SK-N-SH treated with all-trans-retinoic acid at 6 μM for 48 hours (cell line): ENCODE measurements around the gene WDFY2.
A peak's percentile ranks its signal among the peaks of the same experiment; 100 is the strongest.

Source experiments
- ATAC-seq: fragments of 200-7000 bp; cut with Tn5 transposase; 3 replicates; pipeline ENCODE4 v1.9.1; 2020; ENCODE audit warnings: mild to moderate bottlenecking, moderate library complexity
- ARNTL ChIP-seq: fragments of 450-650 bp; formaldehyde crosslinking; IDR thresholded peaks from 2 replicates; pipeline ENCODE4 v1.5.0; 2020; ENCODE audit warnings: low read depth, mild to moderate bottlenecking, moderate library complexity, borderline replicate concordance
- BACH2 ChIP-seq: fragments of 250-450 bp; sonication (Bioruptor Pico); IDR thresholded peaks from 2 replicates; pipeline ENCODE4 v1.9.0; 2021; ENCODE audit warnings: mild to moderate bottlenecking, borderline replicate concordance
- CSDC2 ChIP-seq: fragments of 250-450 bp; sonication (Bioruptor Pico); IDR thresholded peaks from 2 replicates; pipeline ENCODE4 v1.5.0; 2020; ENCODE audit warnings: mild to moderate bottlenecking, moderate library complexity
- ESRRG ChIP-seq: fragments of 250-450 bp; sonication (Bioruptor Pico); IDR thresholded peaks from 2 replicates; pipeline ENCODE4 v1.6.1; 2021; ENCODE audit warnings: mild to moderate bottlenecking
- GLIS3 ChIP-seq: fragments of 250-450 bp; sonication (Bioruptor Pico); IDR thresholded peaks from 2 replicates; pipeline ENCODE4 v1.5.0; 2020; ENCODE audit warnings: mild to moderate bottlenecking, moderate library complexity
- ISL1 ChIP-seq: fragments of 250-450 bp; sonication (Bioruptor Pico); IDR thresholded peaks from 2 replicates; pipeline ENCODE4 v2.1.2; 2022; ENCODE audit warnings: mild to moderate bottlenecking, moderate library complexity
- OSR1 ChIP-seq: fragments of 250-450 bp; sonication (Bioruptor Pico); IDR thresholded peaks from 2 replicates; pipeline ENCODE4 v1.8.0; 2022; ENCODE audit warnings: moderate library complexity, mild to moderate bottlenecking, inconsistent platforms
- PATZ1 ChIP-seq: fragments of 250-450 bp; sonication (Bioruptor Pico); IDR thresholded peaks from 2 replicates; pipeline ENCODE4 v1.8.0; 2020; ENCODE audit warnings: mild to moderate bottlenecking, moderate library complexity, borderline replicate concordance
- PPARA ChIP-seq: fragments of 250-450 bp; sonication (Bioruptor Pico); IDR thresholded peaks from 2 replicates; pipeline ENCODE4 v1.5.0; 2020; ENCODE audit warnings: mild to moderate bottlenecking, borderline replicate concordance
- RARB ChIP-seq: fragments of 250-450 bp; sonication (Bioruptor Pico); IDR thresholded peaks from 2 replicates; pipeline ENCODE4 v1.8.0; 2021; ENCODE audit warnings: mild to moderate bottlenecking, moderate library complexity
- SNAI2 ChIP-seq: fragments of 250-450 bp; sonication (Bioruptor Pico); IDR thresholded peaks from 2 replicates; pipeline ENCODE4 v1.5.0; 2020; ENCODE audit warnings: mild to moderate bottlenecking, moderate library complexity
- TCF4 ChIP-seq: fragments of 250-450 bp; sonication (Bioruptor Pico); IDR thresholded peaks from 2 replicates; pipeline ENCODE4 v1.8.0; 2021; ENCODE audit warnings: mild to moderate bottlenecking, moderate library complexity, borderline replicate concordance
- TOX ChIP-seq: fragments of 250-450 bp; sonication (Bioruptor Pico); IDR thresholded peaks from 2 replicates; pipeline ENCODE4 v1.8.0; 2021; ENCODE audit warnings: mild to moderate bottlenecking, moderate library complexity, borderline replicate concordance
- ZC3H10 ChIP-seq: fragments of 250-450 bp; sonication (Bioruptor Pico); IDR thresholded peaks from 2 replicates; pipeline ENCODE4 v1.5.1; 2021; ENCODE audit warnings: mild to moderate bottlenecking, moderate library complexity
- ZFP3 ChIP-seq: fragments of 250-450 bp; sonication (Bioruptor Pico); IDR thresholded peaks from 2 replicates; pipeline ENCODE4 v1.5.0; 2020; ENCODE audit warnings: mild to moderate bottlenecking, moderate library complexity
- ZFP30 ChIP-seq: fragments of 450-650 bp; formaldehyde crosslinking; IDR thresholded peaks from 2 replicates; pipeline ENCODE4 v1.5.0; 2022; ENCODE audit warnings: mild to moderate bottlenecking, moderate library complexity
- ZNF565 ChIP-seq: fragments of 450-650 bp; formaldehyde crosslinking; conservative IDR thresholded peaks from 2 replicates; pipeline ENCODE4 v1.5.0; 2020; ENCODE audit warnings: low read depth, mild to moderate bottlenecking, moderate library complexity
- ZNF70 ChIP-seq: fragments of 450-650 bp; formaldehyde crosslinking; IDR thresholded peaks from 2 replicates; pipeline ENCODE4 v1.5.0; 2020; ENCODE audit warnings: mild to moderate bottlenecking, moderate library complexity
- ZNF8 ChIP-seq: fragments of 450-650 bp; formaldehyde crosslinking; IDR thresholded peaks from 2 replicates; pipeline ENCODE4 v1.5.0; 2020; ENCODE audit warnings: mild to moderate bottlenecking, moderate library complexity
- TF ChIP-seq, protein P1 (sequence below): fragments of 250-450 bp; sonication (Bioruptor Pico); IDR thresholded peaks from 2 replicates; pipeline ENCODE4 v1.5.1; 2021; ENCODE audit warnings: mild to moderate bottlenecking, moderate library complexity
- TF ChIP-seq, protein P2 (sequence below): fragments of 250-450 bp; sonication (Bioruptor Pico); IDR thresholded peaks from 2 replicates; pipeline ENCODE4 v1.8.0; 2021; ENCODE audit warnings: low read depth, mild to moderate bottlenecking, moderate library complexity, borderline replicate concordance
- TF ChIP-seq, protein P3 (sequence below): fragments of 250-450 bp; sonication (Bioruptor Pico); IDR thresholded peaks from 2 replicates; pipeline ENCODE4 v1.5.0; 2020; ENCODE audit warnings: mild to moderate bottlenecking, moderate library complexity
- TF ChIP-seq, protein P4 (sequence below): fragments of 250-450 bp; sonication (Bioruptor Pico); IDR thresholded peaks from 2 replicates; pipeline ENCODE4 v1.5.1; 2020; ENCODE audit warnings: low read depth, mild to moderate bottlenecking, moderate library complexity

The WDFY2 gene

DNA sequence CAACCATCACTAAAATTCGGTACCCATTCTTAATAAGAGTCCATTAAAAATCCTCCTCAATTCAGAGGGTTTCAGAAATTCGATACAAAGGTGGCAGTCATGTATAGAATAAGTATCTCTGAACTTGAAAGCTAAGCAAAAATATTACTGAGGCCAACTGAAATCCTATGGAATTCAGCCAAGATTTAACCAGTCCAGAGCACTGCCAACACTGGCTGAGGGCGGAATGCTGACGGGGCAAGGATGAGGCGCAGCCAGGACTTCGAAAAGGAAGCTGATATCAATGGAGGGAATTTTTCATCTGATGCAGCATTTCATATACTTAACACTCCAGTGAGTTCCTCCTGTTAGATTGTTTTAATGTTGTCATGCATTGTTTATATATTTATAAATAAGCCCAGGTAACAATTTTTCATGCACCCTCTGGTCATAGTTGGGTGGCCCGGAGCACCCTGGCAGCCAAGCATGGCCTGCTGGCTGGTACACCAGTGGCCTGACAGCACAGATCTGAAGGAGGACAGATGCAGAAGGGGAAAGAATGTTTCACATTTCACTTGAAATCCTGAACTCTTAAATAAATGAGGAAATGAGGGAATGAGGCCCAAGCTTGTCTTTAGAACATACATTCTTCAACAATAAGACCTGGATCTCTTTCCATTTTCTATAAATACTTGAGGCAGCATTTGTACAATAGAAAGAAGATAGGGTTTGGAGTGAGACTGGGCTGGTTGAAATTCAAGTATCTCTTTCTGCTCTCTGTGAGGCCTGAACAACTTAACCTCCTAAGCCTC is 41.5 kb downstream of the WDFY2 start:
- peak; percentile 62 for ATAC-seq

DNA sequence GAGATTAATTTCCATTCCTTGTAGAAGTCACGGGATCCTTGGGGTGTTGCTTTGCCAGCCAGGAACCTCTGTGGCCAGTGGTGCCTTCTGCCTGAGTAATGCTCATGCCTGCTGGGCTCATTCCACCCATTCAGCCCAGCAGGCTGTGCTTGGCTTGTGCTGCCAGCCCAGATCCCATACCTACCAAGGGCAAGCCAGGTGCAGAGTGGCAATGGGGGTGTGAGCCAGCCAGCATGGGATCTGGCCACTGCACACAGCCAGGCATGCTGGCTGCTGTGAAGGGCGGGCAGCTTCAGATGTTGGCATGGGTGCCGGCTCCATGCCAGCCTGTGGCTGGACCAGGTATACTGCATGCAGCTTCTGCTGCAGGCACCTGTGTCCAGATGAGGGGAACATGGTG is 42.5 kb downstream of the WDFY2 start:
- TF ChIP-seq ISL1 (CRISPR knock-in tag): no peak
- no peak for ATAC-seq

More for the DNA sequence above, 41.5 kb downstream of the WDFY2 start:
- TF ChIP-seq ESRRG (no peak), CSDC2 (CRISPR knock-in tag) (no peak), GLIS3 (CRISPR knock-in tag) (no peak), TOX (CRISPR knock-in tag) (no peak), RARB (CRISPR knock-in tag) (no peak)
- TF ChIP-seq, protein P1, sequence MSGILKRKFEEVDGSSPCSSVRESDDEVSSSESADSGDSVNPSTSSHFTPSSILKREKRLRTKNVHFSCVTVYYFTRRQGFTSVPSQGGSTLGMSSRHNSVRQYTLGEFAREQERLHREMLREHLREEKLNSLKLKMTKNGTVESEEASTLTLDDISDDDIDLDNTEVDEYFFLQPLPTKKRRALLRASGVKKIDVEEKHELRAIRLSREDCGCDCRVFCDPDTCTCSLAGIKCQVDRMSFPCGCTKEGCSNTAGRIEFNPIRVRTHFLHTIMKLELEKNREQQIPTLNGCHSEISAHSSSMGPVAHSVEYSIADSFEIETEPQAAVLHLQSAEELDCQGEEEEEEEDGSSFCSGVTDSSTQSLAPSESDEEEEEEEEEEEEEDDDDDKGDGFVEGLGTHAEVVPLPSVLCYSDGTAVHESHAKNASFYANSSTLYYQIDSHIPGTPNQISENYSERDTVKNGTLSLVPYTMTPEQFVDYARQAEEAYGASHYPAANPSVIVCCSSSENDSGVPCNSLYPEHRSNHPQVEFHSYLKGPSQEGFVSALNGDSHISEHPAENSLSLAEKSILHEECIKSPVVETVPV (CRISPR knock-in tag): no peak

GRCh38 chr13:51628059-51628852 is 44.0 kb downstream of the WDFY2 start:
- peak; percentile 60 for TF ChIP-seq ISL1 (CRISPR knock-in tag)
- TF ChIP-seq ARNTL (CRISPR knock-in tag): no peak
- TF ChIP-seq, protein P1 (CRISPR knock-in tag): no peak
- no peak for TF ChIP-seq BACH2 (CRISPR knock-in tag)
- TF ChIP-seq, protein P2, sequence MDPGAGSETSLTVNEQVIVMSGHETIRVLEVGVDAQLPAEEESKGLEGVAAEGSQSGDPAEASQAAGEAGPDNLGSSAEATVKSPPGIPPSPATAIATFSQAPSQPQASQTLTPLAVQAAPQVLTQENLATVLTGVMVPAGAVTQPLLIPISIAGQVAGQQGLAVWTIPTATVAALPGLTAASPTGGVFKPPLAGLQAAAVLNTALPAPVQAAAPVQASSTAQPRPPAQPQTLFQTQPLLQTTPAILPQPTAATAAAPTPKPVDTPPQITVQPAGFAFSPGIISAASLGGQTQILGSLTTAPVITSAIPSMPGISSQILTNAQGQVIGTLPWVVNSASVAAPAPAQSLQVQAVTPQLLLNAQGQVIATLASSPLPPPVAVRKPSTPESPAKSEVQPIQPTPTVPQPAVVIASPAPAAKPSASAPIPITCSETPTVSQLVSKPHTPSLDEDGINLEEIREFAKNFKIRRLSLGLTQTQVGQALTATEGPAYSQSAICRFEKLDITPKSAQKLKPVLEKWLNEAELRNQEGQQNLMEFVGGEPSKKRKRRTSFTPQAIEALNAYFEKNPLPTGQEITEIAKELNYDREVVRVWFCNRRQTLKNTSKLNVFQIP: no peak
- no peak for TF ChIP-seq CSDC2 (CRISPR knock-in tag)
- TF ChIP-seq, protein P3, sequence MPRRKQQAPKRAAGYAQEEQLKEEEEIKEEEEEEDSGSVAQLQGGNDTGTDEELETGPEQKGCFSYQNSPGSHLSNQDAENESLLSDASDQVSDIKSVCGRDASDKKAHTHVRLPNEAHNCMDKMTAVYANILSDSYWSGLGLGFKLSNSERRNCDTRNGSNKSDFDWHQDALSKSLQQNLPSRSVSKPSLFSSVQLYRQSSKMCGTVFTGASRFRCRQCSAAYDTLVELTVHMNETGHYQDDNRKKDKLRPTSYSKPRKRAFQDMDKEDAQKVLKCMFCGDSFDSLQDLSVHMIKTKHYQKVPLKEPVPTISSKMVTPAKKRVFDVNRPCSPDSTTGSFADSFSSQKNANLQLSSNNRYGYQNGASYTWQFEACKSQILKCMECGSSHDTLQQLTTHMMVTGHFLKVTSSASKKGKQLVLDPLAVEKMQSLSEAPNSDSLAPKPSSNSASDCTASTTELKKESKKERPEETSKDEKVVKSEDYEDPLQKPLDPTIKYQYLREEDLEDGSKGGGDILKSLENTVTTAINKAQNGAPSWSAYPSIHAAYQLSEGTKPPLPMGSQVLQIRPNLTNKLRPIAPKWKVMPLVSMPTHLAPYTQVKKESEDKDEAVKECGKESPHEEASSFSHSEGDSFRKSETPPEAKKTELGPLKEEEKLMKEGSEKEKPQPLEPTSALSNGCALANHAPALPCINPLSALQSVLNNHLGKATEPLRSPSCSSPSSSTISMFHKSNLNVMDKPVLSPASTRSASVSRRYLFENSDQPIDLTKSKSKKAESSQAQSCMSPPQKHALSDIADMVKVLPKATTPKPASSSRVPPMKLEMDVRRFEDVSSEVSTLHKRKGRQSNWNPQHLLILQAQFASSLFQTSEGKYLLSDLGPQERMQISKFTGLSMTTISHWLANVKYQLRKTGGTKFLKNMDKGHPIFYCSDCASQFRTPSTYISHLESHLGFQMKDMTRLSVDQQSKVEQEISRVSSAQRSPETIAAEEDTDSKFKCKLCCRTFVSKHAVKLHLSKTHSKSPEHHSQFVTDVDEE (CRISPR knock-in tag): peak; percentile 90
- peak; percentile 94 for TF ChIP-seq TCF4
- TF ChIP-seq, protein P4, sequence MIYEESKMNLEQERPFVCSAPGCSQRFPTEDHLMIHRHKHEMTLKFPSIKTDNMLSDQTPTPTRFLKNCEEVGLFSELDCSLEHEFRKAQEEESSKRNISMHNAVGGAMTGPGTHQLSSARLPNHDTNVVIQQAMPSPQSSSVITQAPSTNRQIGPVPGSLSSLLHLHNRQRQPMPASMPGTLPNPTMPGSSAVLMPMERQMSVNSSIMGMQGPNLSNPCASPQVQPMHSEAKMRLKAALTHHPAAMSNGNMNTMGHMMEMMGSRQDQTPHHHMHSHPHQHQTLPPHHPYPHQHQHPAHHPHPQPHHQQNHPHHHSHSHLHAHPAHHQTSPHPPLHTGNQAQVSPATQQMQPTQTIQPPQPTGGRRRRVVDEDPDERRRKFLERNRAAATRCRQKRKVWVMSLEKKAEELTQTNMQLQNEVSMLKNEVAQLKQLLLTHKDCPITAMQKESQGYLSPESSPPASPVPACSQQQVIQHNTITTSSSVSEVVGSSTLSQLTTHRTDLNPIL (CRISPR knock-in tag): no peak; the same call in 1 of the 2 replicates
- TF ChIP-seq ZFP30 (CRISPR knock-in tag): no peak
- no peak for TF ChIP-seq RARB (CRISPR knock-in tag)
- 0 out of 2 replicates have a peak, but pooled peaks have one; percentile 32 for TF ChIP-seq GLIS3 (CRISPR knock-in tag)
- no peak for TF ChIP-seq ZNF8 (CRISPR knock-in tag)
- no peak for TF ChIP-seq OSR1 (CRISPR knock-in tag)
- TF ChIP-seq ZFP3 (CRISPR knock-in tag): 0 out of 2 replicates have a peak, but pooled peaks have one; percentile 17
- no peak for TF ChIP-seq PATZ1
- 0 out of 2 replicates have a peak, but pooled peaks have one; percentile 41 for TF ChIP-seq ZNF565 (CRISPR knock-in tag)
- TF ChIP-seq PPARA (CRISPR knock-in tag): no peak
- TF ChIP-seq SNAI2: peak; percentile 99
- no peak for TF ChIP-seq TOX (CRISPR knock-in tag)
- TF ChIP-seq ZNF70: no peak
- no peak for TF ChIP-seq ESRRG
- no peak for TF ChIP-seq ZC3H10 (CRISPR knock-in tag)
- TF ChIP-seq, all 23 proteins: peak for 7
- peak; percentile 61 for ATAC-seq
